NCI-H82 treated with DMSO at 0.1 percent for 48 hours (cell line): ENCODE data around the gene MCOLN1.

ENCODE experiments used
- DNase-seq: peaks from one replicate; lab custom pipeline; 2025; ENCODE audit not compliant: unreplicated experiment; lab: John Stamatoyannopoulos, UW

Gene MCOLN1

DNA sequence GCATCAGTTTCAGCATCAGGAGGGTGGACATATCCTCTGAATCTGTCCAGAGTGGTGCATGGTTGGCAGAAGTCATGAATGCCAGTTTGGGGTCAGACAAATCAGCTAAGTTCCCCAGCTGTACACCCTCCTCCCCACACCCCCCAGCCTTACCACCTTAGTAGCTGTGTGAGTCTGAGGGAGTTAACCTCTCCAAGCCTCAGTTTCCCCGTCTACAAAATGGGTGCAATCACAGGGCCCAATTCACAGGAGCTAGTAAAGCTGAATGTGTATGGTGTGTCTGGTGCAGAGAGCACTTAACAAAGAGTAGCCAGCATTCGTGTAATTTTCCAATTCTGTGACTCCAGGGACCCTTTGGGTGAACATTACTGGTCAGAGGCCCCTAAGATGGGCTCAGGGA is 19.9 kb upstream of the MCOLN1 start:
- DNase-seq, result no peak

DNA sequence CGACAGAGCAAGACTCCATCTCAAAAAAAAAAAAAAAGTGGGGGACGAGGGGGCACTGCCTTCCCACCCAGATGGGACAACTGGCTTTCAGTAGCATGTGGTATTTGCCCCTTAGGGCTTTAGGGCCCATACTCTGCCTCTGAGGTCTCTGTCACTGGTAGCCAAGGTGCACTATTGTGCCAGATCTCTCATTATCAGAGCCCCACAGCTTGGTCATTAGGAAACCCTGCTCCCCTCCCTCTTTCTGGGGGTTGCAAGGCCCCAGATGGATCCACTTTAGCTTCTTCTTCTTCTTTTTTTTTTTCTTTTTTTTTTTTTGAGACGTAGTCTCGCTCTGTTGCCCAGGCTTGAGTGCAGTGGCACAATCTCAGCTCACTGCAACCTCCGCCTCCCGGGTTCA is 17.7 kb upstream of the MCOLN1 start:
- no peak for DNase-seq

DNA sequence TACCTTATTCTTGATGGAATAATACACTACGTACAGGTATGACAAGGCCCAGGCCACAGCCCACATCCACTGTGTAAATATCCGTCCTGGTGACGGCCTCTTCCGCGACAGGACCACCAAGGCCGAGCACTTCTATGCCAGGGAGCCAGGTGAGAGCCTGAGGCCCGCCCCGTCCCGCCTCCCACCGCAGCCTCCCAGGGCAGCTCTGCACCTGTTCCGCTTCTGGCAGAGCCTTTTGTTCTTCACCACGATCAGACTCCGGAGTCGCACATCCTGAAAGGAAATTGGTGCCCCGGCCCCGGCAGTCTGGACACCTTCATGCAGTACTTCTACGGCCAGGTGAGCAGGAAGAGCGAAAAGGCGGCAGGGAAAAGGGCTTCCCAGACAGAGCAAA is 17.1 kb upstream of the MCOLN1 start:
- DNase-seq, result no peak

DNA sequence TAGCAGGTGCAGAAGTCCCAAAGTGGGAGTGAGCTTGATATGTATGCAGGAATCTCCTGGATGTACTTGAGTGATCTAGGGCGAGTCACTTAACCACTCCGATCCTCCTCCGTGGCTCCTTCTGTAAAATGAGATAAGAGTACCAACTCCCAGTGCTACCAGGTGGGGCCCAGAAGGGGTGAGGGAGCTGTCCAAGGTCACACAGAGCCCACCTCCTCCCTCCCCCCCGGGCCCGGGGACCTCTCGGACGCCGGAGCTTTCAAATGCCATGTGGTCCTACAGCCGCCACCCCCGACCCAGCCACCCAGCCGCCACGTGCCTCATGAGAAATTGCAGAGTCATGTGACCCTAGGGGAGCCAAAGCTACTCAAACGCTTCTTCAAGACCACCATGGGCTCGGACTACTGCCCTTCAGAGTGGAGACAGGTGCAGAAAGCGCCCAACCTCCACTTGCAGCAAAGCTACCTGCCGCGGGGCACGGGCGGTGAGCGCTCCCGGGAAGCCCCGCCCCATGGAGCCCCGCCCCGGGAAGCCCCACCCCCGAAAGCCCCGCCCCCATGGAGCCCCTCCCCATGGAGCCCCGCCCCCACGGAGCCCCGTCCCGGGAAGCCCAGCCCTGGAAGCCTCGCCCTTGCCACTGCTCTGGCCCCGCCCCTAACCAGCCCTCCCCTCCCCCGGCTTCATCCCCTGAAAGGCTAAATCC is 16.6 kb upstream of the MCOLN1 start:
- no peak for DNase-seq

DNA sequence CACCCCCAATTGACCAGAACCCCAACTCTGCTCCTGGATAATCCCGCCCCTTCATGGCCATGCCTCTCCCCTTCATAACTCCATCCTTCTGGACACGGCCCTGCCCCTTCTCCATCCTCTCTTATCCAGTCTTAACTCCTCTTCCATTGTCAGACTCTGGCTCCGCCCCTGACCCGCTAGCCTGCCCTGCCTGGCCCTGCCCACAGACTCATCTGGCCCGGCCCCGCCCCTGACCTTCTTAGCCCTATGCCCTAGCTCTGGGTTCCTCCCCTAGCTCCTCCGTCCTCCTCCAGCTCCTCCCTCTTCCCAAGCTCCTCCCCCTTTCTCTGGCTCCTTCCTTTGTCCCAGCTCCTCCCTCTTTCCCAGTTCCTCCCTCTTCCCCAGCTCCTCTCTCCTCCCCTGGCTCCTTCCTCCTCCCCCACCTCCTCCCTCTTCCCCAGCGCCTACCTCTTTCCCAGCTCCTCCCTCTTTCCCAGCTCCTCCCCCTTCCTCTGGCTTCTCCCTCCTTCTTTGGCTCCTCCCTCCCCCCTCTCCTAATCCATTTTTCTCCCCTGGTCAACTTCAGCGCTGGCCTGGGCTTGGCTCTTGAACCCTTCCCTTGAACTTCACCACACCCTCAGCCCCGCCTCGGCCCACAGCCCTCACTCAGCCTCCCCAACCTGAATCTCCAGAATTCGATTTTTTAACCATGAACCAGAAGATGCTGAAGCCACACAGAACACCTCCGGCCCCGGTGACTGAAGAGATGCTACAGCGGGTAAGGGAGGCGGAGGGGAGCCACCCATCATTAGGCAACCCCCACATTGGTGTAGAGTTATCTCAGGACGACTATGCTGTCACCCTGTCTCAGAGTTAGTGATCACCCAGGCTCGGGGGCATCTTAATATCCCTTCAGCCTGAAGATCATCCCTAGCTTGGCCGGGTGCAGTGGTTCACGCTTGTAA is 15.8 kb upstream of the MCOLN1 start:
- DNase-seq, result peak; percentile 97

DNA sequence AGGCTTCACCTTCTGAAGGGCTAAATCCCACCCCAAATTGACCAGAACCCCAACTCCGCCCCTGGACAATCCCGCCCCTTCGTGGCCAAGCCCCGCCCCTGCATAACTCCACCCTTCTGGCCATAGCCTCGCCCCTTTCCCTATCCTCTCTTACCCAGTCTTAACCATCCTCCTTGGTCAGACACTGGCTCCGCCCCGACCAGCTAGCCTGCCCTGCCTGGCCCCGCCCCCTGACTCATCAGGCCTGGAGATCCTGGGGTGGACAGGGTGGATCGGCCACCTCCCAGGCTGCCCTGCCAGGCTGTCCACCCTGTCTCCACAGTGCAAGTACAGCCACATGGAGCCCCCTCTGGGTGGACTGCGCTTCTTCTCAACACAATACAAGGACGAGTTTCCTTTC is 14.5 kb upstream of the MCOLN1 start:
- DNase-seq, result peak; percentile 74

DNA sequence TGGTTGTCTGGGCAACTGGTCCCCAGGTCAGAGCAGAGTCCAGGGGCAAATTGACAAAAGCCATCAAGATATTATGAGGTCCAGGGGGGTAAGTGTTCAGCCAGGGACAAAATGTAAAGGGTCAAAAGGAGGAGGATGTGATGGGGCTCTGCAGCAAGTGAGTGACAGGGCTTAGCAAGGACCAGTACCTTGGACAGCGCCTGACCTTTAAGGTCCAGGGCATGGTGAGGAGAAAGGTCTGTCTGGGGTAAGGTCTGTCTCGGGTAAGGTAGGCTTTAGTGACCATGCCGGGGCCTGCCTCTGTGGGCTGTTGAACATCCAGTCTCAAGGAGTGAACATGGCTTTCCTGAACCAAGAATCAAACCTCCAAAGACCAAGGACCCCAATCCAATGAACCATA is 12.8 kb upstream of the MCOLN1 start:
- DNase-seq, result no peak

DNA sequence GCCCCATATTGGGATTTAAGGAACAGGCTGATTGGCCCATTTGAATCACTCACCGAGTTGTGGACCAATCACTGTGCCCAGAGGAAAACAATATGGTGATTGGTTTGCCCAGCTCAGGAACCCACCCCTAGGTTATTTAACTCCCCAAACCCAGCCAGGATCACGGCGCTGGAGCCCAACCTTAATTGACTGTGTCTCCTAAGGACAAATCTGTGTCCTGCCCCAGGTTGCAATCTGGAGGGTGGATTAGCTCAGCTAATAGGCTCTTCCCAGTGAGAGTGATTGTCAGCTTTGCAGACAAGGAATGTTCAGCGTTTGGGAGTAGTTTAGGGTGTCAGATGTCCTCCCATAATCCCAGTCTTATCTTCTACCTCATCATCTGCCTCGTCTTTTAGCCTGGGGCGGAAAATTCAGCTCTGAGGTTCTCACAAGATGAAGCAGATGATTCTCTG is 10.0 kb upstream of the MCOLN1 start:
- peak; percentile 99 for DNase-seq

DNA sequence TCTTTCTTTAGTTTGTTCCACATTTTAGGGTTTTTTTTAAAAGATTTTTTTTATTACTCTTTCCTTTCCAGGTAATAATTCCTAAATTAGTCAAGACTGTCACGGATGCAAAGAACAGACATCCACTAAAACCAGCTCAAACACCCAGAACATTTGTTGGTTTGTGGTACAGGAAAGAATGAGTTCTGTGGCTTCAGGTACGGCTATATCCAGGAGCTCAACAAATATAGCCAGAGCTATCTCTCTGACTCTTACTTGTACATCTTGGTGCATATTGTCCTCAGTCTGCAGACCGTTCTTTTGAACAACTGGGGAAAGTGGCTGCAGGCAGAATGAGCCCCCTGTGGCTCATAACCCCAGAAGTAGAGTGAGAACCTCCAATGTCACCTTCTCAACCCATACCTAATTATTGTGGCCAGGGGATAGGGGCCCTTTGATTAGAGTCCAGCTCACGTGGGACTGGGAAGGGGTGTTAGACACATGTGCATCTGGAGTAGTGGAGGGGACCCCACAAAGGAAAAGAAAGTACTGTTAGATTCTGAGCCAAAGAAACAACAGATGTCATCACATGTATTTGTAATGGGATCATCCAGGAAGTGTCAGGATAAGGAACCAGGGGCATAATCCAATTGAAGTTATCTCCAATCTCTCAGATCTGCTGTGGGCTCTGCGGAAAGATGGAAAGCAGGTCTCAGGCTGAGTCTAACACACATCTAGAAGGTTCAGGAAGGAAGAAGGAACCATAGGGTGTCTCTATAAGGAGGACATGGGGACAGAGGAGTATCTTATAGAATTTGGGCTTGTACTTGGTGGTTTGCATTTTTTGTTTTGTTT is 8.4 kb upstream of the MCOLN1 start:
- DNase-seq, result peak; percentile 91

DNA sequence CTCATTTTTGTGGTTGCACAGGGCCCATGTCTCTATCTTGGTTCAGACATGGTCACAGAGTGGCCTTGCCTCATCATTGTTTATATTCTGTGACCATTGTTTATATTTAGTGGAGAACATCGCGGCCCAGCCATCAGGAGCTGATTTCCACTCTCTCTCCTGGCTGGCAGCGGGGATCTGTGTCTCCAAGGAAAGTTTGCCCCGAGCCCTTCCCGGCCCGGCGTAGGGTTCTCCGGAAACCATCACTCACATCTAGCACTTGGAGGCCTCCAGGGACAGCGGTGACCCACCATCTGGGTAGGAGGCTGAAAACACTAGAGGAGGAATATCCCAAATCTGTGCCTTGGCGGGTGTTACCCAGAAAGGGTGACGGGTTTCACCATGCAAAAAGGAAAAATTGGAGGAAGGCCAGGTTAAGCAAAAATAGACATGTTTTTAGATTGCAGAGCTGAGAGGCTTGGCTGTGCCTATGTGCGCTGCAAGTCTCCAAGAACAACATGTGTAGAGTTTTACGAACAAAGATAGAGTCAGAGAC is 7.2 kb upstream of the MCOLN1 start:
- no peak for DNase-seq

DNA sequence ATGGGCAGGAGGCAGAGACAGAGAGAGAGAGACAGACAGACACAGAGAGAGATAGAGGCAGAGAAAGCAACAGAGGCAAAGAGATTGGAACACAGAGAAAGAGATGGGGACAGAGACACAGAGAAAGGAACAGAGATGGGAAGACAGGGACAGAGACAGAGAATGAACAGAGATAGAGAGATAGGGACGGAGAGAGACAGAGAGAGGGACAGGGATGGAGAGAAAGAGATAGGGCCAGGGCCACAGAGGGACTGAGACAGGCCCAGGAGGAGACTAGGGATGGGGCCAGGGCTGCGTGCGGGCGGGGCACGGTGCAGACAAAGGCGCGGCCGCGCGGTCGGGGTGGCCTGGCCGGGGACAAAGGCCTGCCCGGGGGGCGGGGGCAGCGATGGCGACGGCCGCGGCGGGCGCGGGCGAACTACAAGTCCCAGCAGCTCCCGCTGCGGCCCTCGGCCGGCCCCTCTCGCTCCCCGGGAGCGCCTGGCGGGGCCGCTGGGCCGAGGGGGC is 6.7 kb upstream of the MCOLN1 start, which contains the start of gene ZNF358:
TSS of gene ZNF358 (plus strand) at position 459 of the 507 bp plus-strand sequence. CDS start 3,140 bp downstream, outside the sequence.
- peak; percentile 12 for DNase-seq

DNA sequence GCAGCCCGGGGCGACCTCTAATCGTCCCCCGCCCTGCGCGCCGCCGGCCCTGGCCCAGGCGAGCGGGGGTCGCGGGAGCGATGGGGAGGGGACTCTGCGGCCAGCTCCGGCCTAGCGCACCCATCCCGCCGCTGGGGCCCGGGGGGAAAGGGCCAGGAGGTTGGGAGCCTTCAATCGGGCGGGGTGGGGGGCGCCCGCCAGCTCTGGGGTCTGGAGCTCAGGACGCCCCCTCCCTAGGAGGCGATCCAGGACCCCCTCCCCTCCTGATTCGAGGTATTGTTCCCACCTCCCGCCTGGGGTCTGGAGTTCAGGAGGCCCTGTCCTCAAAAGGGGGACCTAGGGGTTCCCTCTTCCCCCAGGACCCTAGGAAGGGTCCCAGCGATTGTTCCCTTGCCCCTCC is 6.1 kb upstream of the MCOLN1 start:
- no peak for DNase-seq

DNA sequence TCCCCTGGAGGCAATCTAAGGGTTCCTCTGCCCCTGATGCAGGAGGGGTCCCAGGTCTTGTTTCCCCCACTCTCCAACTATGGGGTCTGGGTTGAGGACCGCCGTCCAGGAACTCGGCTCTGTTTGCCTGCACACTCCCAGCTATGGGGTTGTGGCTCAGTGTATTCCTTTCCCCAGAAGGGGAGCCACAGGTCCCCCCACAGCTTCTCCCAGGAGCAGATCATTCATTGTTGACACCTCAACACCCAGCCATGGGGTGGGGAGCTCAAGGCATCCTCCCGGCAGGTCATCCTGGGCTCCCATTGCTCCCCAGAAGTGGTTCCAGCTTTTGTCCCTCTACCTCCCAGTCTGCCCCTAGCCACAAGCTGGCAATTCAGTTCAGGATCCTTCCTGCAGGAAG is 5.5 kb upstream of the MCOLN1 start:
- no peak for DNase-seq

DNA sequence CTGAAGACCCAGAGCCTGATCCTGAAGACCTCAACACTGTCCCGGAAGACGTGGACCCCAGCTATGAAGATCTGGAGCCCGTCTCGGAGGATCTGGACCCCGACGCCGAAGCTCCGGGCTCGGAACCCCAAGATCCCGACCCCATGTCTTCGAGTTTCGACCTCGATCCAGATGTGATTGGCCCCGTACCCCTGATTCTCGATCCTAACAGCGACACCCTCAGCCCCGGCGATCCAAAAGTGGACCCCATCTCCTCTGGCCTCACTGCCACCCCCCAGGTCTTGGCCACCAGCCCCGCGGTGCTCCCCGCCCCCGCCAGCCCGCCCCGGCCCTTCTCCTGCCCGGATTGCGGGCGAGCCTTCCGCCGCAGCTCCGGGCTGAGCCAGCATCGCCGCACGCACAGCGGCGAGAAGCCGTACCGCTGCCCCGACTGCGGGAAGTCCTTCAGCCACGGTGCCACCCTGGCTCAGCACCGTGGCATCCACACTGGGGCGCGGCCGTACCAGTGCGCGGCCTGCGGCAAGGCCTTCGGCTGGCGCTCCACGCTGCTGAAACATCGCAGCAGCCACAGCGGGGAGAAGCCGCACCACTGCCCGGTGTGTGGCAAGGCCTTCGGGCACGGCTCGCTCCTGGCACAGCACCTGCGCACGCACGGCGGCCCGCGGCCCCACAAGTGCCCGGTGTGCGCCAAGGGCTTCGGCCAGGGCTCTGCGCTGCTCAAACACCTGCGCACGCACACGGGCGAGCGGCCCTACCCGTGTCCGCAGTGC is 2.9 kb upstream of the MCOLN1 start:
- no peak for DNase-seq

DNA sequence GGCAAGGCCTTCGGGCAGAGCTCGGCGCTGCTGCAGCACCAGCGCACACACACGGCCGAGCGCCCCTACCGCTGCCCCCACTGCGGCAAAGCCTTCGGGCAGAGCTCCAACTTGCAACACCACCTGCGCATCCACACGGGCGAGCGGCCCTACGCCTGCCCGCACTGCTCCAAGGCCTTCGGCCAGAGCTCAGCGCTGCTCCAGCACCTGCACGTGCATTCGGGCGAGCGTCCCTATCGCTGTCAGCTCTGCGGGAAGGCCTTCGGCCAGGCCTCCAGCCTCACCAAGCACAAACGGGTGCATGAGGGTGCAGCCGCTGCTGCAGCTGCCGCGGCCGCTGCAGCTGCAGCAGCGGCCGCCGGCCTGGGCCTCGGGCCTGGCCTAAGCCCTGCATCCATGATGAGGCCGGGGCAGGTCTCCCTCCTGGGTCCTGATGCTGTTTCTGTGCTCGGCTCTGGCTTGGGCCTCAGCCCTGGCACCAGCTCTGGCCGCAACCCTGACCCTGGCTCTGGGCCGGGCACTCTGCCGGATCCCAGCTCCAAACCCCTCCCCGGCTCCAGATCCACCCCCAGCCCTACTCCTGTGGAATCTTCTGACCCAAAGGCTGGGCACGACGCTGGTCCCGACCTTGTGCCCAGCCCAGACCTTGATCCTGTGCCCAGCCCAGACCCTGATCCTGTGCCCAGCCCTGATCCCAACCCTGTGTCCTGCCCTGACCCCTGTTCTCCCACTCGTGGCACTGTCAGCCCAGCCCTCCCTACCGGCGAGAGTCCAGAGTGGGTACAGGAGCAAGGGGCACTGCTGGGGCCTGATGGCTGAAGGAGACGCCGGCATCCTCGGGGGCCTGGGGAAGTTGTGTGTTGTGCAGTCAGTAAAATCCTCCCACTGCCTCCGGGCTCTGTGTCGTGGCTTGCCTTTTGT is 2.0 kb upstream of the MCOLN1 start:
- DNase-seq, result no peak

DNA sequence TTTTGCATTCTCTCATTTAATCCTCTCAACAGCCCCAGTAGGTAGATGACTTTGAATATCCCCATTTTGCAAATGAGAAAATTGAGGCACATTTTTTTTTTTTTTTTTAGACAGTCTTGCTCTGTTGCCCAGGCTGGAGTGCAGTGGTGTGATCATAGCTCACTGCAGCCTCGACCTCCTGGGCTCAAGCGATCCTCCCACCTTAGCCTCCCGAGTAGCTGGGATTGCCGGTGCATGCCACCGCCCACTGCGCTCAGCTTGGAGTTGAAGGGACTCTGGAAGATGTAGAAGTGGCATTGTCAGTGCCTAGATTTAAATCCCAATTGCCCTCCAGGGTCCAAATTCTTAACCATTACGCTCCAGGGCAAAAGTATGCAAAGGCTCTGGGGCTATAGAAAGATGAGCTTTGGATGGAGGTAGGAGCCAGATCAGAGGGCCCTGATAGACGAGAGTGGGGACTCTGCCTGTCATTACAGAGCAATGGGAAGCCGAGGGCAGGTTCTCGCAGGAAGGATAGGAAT is 813 bp upstream of the MCOLN1 start:
- DNase-seq, result no peak

DNA sequence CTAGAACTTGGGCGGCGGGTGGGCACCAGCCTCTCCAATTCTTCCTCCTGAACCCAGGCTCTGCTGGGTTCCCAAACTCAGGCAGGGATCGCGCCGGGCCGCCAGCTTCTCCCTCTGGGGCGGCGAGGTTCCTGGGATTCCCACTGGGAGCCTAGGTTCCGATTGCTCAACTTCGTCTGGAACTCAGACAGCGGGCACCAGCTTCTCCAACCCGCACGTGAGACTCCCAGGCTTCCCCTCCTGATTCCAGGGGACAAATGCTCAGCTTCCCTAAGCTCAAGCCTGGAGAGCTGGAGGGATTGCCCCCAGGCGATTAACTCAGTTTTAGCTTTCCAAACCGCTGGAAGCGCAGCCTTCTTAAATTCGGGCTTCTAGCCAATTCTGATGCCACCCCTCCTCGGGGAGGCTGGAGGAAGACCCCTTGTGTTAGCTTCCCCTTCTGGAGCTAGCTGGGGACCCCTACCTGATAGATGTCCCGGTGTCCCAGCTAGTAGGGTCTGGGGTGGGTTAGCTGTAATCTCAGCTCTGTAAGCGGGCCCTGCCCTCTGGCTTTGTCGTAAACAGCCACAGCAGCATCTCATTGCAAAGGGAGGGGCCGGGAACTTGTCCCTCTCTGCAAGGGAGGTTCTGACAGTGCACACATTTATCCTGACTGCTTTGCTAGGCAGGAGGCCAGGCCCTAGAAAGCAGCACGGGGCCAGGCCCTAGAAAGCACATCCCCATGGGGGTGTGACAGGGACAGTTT is 671 bp downstream of the MCOLN1 start:
- no peak for DNase-seq

DNA sequence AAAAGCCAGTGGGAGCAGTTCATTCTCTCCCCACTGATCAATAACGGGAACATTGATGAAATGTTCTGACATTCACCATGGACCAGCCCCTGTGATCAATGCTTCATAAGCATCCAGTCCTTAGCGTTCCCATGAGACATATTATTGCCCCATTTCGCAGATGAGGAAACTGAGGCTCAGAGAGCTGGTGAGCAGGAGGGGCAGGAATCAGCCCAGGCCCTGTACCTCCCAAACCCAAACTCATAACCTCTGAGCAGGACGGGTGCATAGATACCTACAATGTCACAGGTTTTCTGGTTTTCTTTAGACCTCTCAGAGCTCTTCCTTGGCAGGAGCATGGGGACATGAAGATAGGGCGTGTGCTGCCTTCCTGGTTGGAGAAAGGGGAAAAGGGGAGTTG is 2.1 kb downstream of the MCOLN1 start:
- DNase-seq, result no peak
